ENCODE measurements around the gene RALB.
"Not testable (repeated sequence)": the region's sequence is repeated elsewhere in the genome, so short reads cannot be mapped to it uniquely, and the experiment has no call there.

Gene RALB

GRCh38 chr2:120315367-120316033 lies 62.8 kb downstream of the RALB start:
- DNase-seq (ENCODE audit: low spot score) = no peak

GRCh38 chr2:120316071-120316470 lies 63.4 kb downstream of the RALB start:
- no peak for DNase-seq (ENCODE audit: low spot score)

GRCh38 chr2:120316528-120317179 lies 64.0 kb downstream of the RALB start:
- no peak for DNase-seq (ENCODE audit: low spot score)

- DNase-seq (ENCODE audit: low spot score) = no peak
Observed at GRCh38 chr2:120317180-120317533, 64.5 kb downstream of the RALB start.

GRCh38 chr2:120317916-120318315 lies 65.3 kb downstream of the RALB start:
- DNase-seq (ENCODE audit: low spot score) = no peak

- DNase-seq (ENCODE audit: low spot score) = no peak
Observed at GRCh38 chr2:120318626-120319025, 66.0 kb downstream of the RALB start.

- DNase-seq (ENCODE audit: low spot score) = no peak
Observed at GRCh38 chr2:120319123-120319522, 66.5 kb downstream of the RALB start.

DNA sequence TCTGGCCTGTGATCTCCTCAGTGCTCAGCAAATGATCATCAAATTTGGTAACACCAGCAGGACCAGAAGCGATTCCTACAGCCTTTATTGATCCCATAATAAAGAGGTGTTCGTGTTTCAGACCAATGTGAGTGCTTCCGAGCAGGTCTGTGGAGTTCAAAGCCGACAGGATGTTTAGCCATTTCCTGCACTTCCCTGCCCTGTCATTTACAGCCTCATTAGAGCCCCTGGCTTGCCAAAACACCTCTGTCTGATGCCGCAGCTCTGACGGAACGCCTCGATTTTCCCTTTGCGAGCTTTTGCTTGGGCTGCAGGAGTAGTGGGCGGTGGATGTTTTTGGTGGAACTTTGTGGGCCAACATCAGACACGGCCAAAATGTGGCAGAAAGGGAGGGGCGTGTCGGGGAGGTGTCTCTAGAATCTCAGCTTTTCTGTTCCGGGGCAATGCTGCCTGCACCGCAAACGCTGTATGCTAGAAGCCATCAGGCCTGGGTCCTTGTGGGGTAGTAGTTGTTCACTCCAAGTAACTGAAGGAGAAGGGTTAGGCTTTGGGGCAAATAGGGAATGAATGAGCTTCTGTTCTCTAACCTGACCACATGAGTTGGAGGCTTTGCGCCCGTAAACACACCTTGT lies 67.2 kb downstream of the RALB start:
- no peak for DNase-seq (ENCODE audit: low spot score)

DNA sequence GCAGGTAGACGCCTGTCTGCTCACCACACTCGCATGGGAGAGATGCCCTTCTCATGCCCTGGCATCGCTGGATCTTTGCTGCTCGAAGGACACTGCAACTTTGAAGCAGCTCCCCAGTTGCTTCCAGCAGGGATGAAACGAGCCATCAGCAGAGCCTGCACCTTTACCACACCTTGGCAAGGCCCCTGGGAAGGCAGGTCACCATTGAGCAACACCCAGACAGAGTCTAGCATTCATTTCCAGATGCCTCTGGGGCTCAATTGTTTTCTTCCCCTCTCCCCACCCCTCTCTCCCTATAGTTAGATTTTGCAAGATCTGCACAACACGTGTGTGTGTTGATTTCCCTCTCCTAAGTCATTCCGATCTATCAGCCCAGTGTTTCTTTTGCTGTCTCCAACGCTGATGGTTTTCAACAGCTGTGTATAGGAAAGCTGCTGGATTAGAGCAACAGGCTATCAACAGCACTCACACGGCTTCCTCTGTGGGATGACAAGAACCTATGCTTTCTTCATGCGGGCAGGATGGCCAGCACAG lies 67.7 kb downstream of the RALB start:
- no peak for DNase-seq (ENCODE audit: low spot score)

DNA sequence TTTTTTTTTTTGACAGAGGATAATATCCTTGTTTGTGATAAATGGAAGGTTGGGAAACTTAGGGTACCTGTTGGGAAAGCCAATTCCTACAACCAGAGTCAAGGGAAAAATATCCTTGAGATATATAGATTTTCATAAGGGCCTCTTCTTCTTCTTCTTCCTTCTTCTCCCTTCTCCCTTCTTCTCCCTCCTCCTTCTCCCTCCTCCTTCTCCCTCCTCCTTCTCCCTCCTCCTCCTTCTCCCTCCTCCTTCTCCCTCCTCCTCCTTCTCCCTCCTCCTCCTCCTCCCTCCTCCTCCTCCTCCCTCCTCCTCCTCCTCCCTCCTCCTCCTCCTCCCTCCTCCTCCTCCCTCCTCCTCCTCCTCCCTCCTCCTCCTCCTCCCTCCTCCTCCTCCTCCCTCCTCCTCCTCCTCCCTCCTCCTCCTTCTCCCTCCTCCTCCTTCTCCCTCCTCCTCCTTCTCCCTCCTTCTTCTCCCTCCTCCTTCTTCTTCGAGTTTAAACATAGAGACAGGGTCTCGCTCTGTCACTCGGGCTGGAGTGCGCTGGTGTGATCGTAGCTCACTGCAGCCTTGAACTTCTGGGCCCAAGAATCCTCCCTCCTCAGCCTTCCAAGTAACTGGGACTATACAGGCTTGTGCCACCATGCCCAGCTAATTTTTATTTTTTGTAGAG lies 68.4 kb downstream of the RALB start:
- DNase-seq (ENCODE audit: low spot score) = not testable (repeated sequence)

GRCh38 chr2:120321721-120322284 lies 69.2 kb downstream of the RALB start:
- DNase-seq (ENCODE audit: low spot score) = no peak

DNA sequence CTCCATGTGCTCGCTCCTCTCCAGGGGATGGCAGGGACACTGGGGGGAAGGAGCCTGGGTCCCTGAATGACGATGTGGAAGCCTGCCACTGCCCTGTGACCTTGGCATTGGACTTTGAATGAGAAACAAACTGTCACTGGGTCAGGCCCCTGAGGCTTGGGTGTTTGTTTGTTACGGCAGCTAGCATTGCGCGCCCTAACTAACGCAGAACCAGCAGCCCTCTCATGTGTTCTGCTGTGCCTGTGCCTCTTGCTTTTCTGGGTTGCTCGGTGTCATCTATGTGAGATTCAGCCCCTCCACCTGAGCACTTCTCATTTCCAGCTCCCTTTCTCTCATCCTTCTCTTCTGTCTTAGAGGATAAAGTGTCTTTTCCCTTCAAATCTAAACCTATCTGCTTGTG lies 69.7 kb downstream of the RALB start:
- no peak for DNase-seq (ENCODE audit: low spot score)

- no peak for DNase-seq (ENCODE audit: low spot score)
Observed at GRCh38 chr2:120323214-120323613, 70.6 kb downstream of the RALB start.

DNA sequence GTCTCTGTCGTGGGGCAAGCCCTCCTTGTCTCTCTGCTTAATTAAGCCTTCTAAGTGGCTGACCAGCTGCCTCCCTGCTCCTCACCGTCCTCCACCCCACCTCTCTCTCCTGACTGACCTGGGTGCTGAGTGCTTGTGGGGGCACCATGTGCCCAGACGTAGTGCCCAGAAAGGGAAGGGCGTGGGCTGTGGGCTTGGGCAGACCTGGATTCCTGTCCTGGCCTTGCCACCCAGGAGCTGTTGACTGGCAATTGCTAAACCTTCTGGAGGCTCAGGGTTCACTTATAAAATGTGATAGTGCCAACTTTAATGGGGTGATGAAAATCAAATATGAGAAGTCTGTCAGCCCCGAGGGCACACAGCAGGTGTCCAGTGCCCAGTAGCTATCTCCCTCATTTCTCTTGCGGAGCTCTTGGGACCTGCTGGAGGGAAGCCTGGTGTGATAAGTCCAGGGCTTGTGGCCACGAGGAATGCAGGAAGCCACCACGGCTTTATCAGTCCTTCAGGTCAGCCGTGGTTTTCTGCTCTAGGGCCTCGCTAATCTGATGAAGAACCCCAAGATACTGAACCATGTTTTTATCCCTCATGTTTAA lies 71.3 kb downstream of the RALB start:
- no peak for DNase-seq (ENCODE audit: low spot score)

DNA sequence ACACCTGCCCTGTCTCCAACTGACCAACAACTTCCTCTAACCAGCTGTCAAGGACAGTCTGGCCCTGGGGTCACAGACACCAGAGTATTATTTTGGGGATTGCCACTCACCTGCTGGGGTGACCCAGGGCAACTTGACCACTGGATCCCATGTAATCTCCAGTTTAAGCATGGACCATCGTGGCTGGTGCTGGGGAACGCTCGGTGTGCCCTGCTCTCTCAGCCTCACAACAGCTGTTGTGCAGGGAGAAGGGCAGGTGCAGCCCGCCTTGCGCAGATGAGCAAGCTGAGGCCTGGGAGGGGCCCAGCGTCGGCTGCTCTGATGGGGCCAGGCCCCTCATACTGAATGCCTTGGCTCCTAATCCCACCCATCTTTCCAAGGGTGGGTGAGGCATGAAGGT lies 72.3 kb downstream of the RALB start:
- no peak for DNase-seq (ENCODE audit: low spot score)

GRCh38 chr2:120326066-120326465 lies 73.4 kb downstream of the RALB start:
- DNase-seq (ENCODE audit: low spot score) = no peak

GRCh38 chr2:120330946-120331822 lies 78.5 kb downstream of the RALB start:
- no peak for DNase-seq (ENCODE audit: low spot score)

- no peak for DNase-seq (ENCODE audit: low spot score)
Observed at GRCh38 chr2:120331903-120332302, 79.3 kb downstream of the RALB start.

DNA sequence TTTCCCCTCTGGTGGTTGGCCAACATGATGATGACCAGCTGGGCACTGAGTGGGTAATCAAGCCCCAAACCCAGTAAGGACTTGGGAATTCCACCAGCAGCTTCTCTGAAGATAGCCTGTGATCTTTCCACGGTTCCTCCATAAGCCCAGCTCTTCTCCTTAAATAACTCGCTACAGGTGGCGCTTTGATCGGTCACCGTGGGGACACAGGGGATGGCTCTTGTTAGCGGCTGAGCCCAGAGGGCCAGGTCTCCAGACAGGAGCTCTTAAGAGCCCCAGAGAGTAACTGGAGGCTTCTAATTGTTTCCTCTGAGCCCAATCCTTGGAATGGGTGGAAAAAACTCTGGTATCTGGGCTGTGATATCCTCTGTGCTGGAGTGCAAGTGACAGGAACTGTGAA lies 79.7 kb downstream of the RALB start:
- no peak for DNase-seq (ENCODE audit: low spot score)

GRCh38 chr2:120334068-120334467 lies 81.4 kb downstream of the RALB start:
- no peak for DNase-seq (ENCODE audit: low spot score)

DNA sequence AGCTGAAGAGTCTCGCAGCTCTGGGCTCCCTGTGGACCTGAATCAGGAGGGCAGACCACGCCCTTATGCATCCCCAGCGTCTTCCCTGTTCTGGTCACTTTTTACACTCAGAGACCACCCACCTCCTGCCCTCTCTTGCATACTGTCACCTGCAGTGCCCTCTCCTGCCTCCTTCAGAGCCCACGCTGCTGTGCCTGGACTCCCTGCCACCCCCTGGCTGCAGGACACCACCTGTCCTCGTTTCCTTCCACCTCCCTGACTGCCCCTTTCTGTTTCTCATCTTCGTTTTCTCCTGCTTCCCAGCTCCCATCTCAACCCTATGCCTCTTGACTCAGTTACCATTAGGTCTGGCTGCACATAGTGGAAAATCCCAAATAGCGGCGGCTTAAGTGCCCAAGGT lies 84.1 kb downstream of the RALB start:
- DNase-seq (ENCODE audit: low spot score) = no peak

Data from CD4-positive, alpha-beta T cell treated with Interleukin-15 for 4 hours (primary cell).